Activated CD4-positive, alpha-beta T cell treated with anti-CD3 and anti-CD28 coated beads for 24 hours (primary cell): ENCODE results near the gene CEACAM8.
"Not testable (repeated sequence)": the region's sequence is repeated elsewhere in the genome, so short reads cannot be mapped to it uniquely, and the experiment has no call there.

ENCODE experiments used
- DNase-seq, 2 donors: peaks; one replicate each; pipeline ENCODE4 v3.0.0-alpha.2; 2020; ENCODE audit warnings: low read depth in 2 of 2

The CEACAM8 gene

GRCh38 chr19:42573642-42574041 lies 21.1 kb downstream of the CEACAM8 start:
- no peak for DNase-seq

- no peak for DNase-seq
Observed at GRCh38 chr19:42571116-42571515, 23.6 kb downstream of the CEACAM8 start.

DNA sequence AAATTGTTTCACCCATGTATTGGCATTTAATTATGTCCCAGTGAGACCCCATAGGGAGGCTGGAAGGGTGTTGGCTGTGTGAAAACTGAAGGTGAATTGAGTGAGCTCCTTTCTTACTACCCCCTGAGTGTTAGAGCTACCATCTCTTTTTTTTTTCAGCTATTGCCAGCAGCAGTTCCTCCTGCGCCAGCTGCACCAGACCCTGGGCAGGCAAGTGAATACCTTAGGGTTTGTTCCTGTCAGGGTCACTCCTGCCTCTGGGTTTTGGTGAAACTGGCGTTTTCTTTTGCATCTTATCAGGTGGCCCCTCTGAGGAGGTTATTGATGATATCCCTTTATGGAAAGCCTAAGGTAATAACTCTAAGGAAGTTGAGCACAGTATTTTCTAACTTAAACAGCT lies 25.5 kb downstream of the CEACAM8 start:
- no peak for DNase-seq

DNA sequence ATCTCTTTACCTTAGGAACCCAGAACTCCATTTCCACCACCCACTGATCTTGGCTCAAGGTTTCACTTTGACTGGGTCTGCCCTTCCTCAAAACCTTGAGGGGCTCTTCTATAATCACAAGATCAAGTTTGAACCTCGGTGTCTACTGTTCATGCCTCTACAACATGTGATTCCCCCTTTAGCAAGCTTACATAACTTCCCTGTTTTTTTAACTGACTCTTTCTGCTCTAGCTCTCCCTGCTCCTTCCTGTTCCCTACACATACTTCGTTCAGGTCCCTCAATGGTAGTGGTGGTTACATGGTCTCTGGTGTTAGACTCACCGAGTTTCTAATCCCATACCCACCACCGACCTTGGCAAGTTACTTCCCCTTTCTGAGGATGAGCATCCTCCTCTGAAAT lies 26.7 kb downstream of the CEACAM8 start:
- DNase-seq = no peak

GRCh38 chr19:42567567-42567966 lies 27.2 kb downstream of the CEACAM8 start:
- no peak for DNase-seq

DNA sequence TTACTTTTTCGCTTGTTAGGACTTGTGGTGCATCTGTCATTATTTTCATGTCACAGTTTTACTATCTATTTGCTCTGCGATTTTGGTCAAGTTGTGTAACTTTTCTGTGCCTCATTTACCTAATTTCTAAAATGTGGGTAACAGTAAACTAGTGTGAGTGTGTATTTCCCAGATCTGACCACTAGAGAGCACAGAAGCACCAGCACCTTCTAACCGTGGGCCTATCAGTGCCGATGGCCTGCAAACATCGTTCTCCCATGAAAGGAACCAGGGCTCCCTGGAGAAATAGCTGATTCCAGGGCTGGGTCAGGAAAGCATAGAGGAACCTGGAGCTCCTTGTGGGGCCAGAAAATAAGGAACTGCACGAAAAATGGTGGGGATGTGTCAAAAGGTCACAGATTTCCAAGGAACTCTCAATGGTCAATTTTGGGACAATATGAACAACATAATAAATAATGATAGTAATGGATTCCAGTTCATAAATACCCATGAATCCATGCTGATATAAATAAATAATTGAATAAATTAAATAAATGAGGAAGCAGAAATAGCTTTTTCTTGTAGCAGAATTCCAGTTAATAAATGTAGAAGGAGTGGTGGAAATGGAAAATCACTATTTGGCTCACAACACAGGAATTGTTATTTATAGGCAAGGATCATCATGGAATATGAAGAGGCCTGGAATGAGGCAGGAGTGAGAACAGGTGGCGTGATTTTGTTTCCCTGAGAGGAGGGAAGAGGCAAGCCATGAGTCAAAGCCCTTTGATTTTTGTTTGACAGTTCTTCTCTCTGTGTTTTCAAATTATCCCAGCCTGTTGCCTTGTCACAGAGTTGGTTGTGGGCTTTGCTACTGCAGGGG lies 31.1 kb downstream of the CEACAM8 start:
- no peak for DNase-seq

DNA sequence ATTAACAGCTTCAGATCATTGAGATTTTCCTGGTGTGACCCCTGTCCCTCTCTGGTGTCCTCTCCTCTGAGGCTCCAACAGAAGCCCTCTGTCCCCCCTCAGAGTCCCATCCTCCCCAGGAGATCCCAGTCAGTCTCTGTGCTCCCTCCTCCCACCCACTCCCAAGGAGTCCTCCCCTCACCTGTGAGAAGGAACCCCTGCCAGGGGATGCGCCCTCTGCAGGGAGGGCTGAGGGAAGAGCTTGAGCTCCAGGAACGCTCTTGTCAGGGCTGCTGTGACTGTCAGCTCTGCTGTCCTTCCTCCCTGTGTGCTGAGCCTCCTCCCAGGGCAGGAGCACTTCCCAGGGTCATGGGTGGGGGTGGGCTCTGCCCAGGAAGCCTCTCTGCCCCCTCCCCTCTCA lies 33.2 kb downstream of the CEACAM8 start:
- DNase-seq = no peak

DNA sequence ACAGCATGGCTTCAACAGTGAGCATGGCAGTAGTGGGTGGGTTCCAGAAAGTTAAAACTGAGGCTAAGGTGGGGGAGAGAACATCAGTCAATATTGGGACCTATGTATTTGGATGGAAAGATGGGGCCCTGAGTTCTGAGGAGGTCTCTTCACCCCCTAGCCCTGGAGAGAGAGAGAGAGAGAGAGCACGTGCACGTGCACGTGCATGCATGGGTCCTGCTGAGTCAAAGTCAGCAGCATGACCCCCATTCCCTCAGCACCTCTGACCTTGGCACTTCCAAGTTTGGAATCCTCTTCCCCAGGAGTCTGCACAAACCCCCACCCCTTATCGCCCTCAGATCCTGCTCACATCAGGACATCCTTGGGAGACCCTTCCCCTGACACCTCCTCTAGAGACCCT lies 34.0 kb downstream of the CEACAM8 start:
- no peak for DNase-seq

- no peak for DNase-seq
Observed at GRCh38 chr19:42558450-42559150, 36.1 kb downstream of the CEACAM8 start.

DNA sequence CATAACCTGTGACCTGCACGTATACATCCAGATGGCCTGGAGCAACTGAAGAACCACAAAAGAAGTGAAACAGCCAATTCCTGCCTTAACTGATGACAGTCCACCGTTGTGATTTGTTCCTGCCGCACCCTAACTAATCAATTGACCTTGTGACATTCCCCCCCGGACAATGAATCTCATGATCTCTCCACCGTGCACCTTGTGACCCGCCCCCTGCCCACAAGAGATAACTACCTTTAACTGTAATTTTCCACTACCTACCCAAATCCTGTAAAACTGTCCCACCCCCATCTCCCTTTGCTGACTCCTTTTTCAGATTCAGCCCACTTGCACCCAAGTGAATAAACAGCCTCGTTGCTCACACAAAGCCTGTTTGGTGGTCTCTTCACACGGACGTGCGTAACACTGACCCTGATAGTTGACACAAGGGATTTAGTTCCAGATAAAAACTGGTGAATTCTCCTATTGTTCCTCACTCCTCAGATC lies 37.3 kb downstream of the CEACAM8 start:
- DNase-seq = not testable (repeated sequence)

DNA sequence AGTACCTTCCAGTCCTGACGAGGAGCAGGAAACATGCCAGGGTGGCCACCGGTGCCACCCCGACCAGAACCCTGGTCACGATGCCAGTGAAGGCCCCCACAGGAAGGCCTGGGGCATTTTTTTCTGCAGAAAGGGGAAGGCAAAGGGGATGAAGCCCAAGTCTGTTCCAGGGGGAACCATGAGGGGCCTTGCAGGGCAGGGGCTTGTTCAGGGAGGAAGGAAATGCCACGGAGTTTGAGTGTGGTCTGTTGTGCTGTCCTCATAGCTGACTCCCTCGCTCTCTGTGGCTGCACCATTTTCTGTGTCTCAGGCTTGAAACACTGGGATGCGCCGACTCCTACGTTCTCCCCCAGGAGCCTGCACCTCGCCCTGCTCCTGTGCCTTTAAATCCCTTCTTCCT lies 38.9 kb downstream of the CEACAM8 start:
- DNase-seq = no peak

GRCh38 chr19:42555317-42555716 lies 39.4 kb downstream of the CEACAM8 start:
- DNase-seq = no peak

DNA sequence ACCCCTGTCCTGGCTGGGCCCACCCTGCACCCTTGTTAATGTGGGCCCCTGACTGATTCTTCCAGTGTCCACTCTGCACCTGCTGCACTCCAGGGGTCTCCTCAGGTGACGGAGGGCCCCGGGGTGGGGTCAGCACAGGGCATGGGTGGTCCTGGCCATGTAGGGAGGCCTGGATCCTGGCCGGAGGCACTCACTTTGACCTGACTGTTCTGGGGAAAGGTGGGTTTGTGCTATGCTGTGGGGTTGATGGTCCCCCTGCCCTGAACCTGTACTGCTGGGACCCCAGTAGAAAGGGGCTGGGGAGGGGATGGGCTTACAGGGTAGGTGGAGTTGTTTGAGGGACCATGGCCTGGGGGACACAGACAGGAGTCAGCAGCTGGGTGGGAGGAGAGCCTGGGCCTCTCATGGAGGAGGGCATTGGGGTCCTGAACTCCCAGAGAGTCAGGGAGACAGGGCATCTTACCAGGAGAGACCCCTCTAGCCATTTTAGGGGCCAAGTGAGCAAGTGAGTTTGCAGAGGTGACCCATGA lies 40.6 kb downstream of the CEACAM8 start:
- no peak for DNase-seq

GRCh38 chr19:42553292-42554045 lies 41.3 kb downstream of the CEACAM8 start:
- DNase-seq = no peak

DNA sequence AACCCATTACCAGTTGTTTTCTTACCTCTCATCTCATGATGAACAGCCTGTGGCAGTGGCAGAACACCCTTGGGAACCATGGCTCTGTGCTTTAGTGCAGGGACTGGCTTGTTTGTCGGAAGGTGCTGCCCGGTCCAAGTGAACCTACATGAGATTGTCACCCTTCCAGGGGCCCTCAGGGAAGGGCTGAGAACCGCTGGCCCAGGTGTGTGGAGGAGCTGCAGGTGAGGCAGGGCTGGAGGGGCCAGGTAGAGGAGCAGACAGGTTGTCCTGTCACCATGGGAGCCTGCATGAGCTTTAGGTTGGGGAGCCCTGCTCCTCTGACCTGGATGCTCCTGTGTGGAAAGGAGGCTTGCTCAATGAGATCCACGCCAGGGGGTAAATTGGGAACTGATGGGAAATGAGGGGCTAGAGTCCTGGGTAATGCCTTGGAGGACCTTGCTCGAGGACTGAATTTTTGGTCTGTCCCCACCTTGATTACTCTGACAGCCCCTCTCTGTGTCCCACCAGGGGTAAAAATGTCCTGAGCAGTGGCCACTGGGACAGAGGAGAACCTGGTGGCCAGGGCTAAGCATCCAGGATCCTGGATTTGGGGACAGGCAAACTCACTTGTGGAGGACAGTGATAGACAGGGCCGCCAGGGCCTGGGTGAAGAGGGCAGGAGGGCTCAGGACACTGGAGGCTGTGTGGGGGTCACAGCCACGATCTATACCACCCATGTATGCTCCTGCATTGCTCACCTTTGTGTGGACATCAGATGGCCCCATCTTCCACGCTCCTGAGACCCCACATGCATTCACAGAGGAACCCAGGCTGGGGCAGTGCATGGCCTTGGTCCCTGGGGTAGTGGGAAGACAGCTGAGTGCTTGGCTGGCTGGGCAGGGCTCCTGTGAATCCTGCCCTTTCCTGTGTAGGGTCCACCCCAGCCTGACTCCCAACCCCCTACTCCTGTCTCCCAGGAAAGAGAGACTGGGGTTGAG lies 42.3 kb downstream of the CEACAM8 start:
- no peak for DNase-seq

DNA sequence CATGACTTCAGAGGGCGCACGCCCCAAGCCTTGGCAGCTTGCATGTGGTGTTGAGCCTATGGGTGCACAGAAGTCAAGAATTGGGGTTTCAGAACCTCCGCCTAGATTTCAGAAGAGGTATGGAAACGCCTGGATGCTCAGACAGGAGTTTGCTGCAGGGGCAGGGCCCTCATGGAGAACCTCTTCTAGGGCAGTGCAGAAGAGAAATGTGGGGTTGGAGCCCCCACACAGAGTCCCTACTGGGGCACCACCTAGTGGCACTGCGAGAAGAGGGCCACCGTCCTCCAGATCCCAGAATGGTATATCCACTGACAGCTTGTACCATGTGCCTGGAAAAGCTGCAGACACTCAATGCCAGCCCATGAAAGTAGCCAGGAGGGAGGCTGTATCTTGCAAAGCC lies 44.2 kb downstream of the CEACAM8 start:
- DNase-seq = not testable (repeated sequence)

- DNase-seq = not testable (repeated sequence)
Observed at GRCh38 chr19:42549067-42549466, 45.7 kb downstream of the CEACAM8 start.

GRCh38 chr19:42548552-42548951 lies 46.2 kb downstream of the CEACAM8 start:
- no peak for DNase-seq

GRCh38 chr19:42547929-42548328 lies 46.8 kb downstream of the CEACAM8 start:
- DNase-seq = no peak

DNA sequence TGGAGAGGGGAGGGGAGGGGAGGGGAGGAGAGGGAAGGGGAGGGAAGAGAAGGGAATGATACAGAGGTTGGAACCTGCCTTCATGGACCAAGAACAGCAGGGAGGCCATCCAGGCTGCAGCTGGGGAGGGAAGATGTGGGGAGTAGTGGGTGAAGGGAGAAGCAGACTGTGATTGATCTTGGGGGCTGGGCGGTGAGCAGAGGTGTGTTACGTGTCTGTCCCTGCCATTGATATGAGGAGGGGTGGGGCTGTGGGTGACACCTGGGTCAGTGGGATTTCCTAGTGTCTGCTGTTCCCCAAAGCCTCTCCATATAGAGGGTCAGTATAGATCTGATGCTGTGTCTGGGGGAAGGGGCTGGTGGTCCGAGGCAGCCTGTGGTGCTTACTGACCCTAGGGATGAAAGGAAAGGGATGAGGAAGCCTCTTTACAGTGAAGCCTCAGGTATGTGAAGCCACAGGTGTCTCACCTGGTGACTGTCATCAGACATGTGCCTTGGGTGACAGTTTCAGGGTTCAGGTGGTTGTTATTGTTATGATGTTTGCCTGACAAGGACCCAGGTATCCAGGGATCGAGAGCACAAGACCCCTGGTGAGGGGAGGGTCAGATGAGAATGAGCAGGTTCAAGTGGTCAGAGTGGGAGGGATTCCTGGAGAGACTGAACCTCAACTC lies 47.8 kb downstream of the CEACAM8 start:
- DNase-seq = no peak
